H1 (cell line): Measurements from ENCODE around the gene HNRNPA1. TPM values are rescaled to one million over a fixed set of nuclear protein-coding genes. Genes with fewer than 3 reads are reported as not detected.

Experiments used
- BRCA1 ChIP-seq: IDR thresholded peaks from 2 replicates; pipeline ENCODE4 v1.6.1; 2012; ENCODE audit warnings: low read depth, low read length, improper control_type of control experiment
- SUZ12 ChIP-seq: fragments of 200-600 bp; sonication (generic); IDR thresholded peaks from 2 replicates; pipeline ENCODE4 v1.6.1; 2012; ENCODE audit warnings: mild to moderate bottlenecking, inconsistent platforms, low read length, moderate library complexity, mixed read lengths
- polyA plus RNA-seq, 7 experiments: library from polyadenylated mRNA; depleted of rRNA in 3 of 7; stranded (reverse) in 5 of 7; unstranded in 2 of 7; fragments of >200 nt in 5 of 7; fragments of 200-250 nt in 2 of 7; gene quantifications; 1 replicate in 5 of 7; 2 replicates in 1 of 7; 4 replicates in 1 of 7; pipeline versions ENCODE4 v1.2.1 to v1.2.3, GENCODE V29; 2011 to 2013; ENCODE audit warnings: missing spikeins in 2 of 7, mixed read lengths in 2 of 7
- total RNA-seq: library from RNA; stranded (reverse); fragmentation: NEBNext Ultra II Directional; extraction: Animal tissue kit (Norgen Biotek cat#: 25700); gene quantifications from 2 replicates; pipeline ENCODE4 v1.2.1, GENCODE V29; 2021

HNRNPA1 gene
- total and polyA plus RNA-seq, 2 of the 8 experiments (the other 6 are each of a cell fraction or from before 2014, with no cell fraction given): 835 to 2,738 TPM

DNA sequence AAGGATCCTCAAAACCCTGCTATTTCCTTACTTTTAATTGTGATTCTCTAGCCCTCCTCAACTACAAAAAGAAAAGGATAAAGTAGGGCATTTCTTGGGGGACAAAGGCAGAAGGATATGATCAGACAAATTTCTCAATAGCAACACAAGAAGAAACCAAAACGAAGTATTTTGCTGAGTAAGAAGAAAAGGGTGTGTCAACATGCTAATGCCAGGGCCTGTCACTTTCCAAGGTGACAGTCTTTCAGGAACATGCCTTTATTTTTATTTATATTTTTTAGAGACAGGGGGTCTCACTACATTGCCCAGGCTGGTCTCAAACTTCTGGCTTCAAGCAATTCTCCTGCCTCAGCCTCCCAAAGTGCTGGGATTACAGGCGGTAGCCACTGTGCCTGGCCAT lies 40.4 kb upstream of the HNRNPA1 start (continued):
- TF ChIP-seq SUZ12 (no peak), BRCA1 (no peak)
